T47D (cell line): ENCODE data around the gene NXPE4.
"Not testable (repeated sequence)": the region's sequence is repeated elsewhere in the genome, so short reads cannot be mapped to it uniquely, and the experiment has no call there.

Experiments used
- DNase-seq, 2 experiments: peaks; one replicate each; pipeline versions ENCODE4 v3.0.0 to v3.0.0-alpha.2; 2011 to 2012; ENCODE audit warnings: low read depth in 1 of 2, low spot score in 1 of 2
- JUND ChIP-seq: IDR thresholded peaks from 2 replicates; pipeline ENCODE4 v1.6.1; 2012; ENCODE audit warnings: low read depth
- in situ Hi-C: cut with HindIII; loops from 2 replicates; pipeline ENCODE4 v1.10.0; 2016; ENCODE audit warnings: low sequenced_read_pairs, low pct_unique_long_range_greater_than_20kb

Gene NXPE4

DNA sequence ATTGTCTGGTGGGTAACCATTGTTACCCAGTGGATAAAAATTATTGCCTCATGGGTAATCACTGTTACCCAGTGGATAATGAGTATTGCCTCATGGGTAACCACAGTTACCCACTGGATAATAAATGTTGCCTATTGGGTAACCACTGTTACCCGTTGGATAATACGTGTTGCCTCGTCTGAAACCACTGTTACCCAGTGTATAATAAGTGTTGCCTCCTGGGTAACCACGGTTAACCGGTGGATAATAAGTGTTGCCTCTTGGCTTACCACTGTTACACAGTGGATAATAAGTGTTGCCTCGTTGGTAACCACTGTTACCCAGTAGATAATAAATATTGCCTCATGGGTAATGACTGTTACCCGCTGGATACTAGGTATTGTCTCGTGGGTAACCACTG, 20.9 kb upstream of the NXPE4 start:
- no peak for TF ChIP-seq JUND
- DNase-seq: no peak
- in situ Hi-C loops: no loop called here

GRCh38 chr11:114615448-114616361, 20.1 kb upstream of the NXPE4 start:
- in situ Hi-C loops: no loop called here
- no peak for TF ChIP-seq JUND

DNA sequence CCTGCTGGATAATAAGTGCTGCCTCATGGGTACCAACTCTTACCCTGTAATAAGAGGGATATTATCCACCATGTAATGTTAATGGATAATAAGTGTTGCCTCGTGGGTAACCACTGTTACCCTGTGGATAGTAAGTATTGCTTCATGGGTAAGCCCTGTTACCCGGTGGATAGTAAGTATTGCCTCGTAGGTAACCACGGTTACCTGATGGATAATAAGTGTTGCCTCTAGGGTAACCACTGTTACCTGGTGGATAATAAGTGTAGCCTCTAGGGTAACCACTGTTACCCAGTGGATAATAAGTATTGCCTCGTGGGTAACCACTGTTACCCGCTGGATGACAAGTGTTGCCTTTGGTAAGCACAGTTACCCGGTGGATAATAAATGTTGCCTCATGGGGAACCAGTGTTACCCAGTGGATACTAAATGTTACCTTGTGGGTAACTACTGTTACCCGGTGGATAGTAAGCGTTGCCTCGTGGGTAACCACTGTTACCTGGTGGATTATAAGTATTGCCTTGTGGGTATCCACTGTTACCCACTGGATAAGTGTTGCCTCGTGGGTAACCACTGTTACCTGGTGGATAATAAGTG, 18.6 kb upstream of the NXPE4 start:
- in situ Hi-C loops: no loop called here
- no peak for TF ChIP-seq JUND
- no peak for DNase-seq

More at GRCh38 chr11:114615448-114616361, 20.1 kb upstream of the NXPE4 start:
- DNase-seq: no peak

- in situ Hi-C loops, DNase-seq: not testable (repeated sequence)
These were observed 17.5 kb upstream of the NXPE4 start for GRCh38 chr11:114613094-114613493.

DNA sequence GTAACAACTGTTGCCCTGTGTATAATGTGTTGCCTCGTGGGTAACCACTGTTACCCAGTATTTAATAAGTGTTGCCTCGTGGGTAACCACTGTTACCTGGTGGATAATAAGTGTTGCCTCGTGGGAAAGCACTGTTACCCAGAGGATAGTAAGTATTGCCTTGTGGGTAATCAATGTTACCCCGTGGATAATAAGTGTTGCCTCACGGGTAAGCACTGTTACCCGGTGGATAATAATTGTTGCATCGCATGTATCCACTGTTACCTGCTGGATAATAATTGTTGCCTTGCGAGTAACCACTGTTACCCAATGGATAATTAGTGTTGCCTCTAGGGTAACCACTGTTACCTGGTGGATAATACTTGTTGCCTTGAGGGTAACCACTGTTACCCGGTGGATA, 17.1 kb upstream of the NXPE4 start:
- no peak for DNase-seq
- in situ Hi-C loops: no loop called here
- TF ChIP-seq JUND: no peak

- in situ Hi-C loops, DNase-seq: not testable (repeated sequence)
These were observed 16.6 kb upstream of the NXPE4 start for GRCh38 chr11:114612199-114612598.

DNA sequence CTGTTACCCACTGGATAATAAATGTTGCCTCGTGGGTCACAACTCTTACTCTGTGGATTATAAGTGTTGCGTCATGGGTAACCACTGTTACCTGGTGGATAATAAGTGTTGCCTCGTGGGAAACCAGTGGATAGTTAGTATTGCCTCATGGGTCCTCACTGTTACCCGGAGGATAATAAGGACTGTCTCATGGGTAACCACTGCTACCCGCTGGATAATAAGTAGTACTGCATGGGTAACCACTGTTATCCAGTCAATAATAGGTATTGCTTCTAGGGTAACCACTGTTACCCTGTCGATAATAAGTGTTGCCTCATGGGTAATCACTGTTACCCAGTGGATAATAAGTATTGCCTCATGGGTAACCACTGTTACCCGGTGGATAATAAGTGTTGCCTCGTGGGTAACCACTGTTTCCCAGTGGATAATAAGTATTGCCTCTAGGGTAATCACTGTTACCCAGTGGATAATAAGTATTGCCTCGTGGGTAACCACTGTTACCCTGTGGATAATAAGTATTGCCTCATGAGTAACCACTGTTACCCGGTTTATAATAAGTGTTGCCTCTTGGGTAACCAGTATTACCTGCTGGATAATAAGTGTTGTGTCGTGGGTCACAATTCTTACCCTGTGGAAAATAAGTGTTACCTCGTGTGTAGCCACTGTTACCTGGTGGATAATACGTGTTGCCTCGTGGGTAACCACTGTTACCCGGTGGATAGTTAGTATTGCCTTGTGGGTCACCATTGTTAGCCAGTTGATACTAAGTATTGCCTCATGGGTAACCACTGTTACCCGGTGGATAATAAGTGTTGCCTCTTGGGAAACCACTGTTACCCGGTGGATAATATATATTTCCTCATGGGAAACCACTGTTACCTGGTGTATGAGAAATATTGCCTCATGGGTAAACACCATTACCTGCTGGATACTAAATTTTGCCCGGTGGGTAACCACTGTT, 15.7 kb upstream of the NXPE4 start:
- in situ Hi-C loops: no loop called here
- no peak for TF ChIP-seq JUND
- no peak for DNase-seq

DNA sequence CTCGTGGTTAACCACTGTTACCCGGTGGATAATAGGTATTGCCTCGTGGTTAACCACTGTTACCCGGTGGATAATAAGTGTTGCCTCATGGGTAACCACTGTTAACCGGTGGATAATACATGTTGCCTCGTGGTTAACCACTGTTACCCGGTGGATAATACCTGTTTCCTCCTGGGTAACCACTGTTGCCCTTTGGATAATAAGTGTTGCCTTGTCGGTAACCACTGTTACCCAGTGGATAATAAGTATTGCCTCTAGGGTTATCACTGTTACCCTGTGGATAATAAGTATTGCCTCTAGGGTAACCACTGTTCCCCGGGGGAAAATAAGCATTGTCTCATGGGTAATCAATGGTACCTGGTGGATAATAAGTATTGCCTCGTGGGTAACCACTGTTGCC, 15.0 kb upstream of the NXPE4 start:
- no peak for DNase-seq
- in situ Hi-C loops: no loop called here
- no peak for TF ChIP-seq JUND

DNA sequence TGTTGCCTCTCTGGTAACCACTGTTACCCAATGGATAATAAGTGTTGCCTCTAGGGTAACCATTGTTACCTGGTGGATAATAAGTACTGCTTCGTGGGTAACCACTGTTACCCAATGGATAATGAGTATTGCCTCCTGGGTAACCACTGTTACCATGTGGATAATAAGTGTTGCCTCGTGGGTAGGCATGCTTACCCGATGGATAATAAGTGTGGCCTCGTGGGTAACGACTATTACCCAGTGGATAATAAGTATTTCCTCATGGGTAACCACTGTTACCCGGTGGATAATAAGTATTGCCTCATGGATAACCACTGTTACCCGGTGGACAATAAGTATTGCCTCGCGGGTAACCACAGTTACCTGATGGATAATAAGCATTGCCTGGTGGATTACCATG, 13.8 kb upstream of the NXPE4 start:
- in situ Hi-C loops: no loop called here
- TF ChIP-seq JUND: no peak
- DNase-seq: no peak

GRCh38 chr11:114608605-114609004, 13.0 kb upstream of the NXPE4 start:
- DNase-seq, in situ Hi-C loops: not testable (repeated sequence)

- in situ Hi-C loops: no loop called here
- no peak for TF ChIP-seq JUND
- no peak for DNase-seq
These were observed 12.3 kb upstream of the NXPE4 start for GRCh38 chr11:114607753-114608459.

DNA sequence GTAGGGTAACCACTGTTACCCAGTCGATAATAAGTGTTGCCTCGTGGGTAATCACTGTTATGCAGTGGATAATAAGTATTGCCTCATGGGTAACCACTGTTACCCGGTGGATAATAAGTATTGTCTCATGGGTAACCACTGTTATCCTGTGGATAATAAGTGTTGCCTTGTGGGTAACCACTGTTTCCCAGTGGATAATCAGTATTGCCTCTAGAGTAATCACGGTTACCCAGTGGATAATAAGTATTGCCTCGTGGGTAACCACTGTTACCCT, 11.2 kb upstream of the NXPE4 start:
- in situ Hi-C loops: not testable (repeated sequence)

More for the DNA sequence above, 11.2 kb upstream of the NXPE4 start:
- DNase-seq: not testable (repeated sequence)
